K562 (cell line): ENCODE results near the gene SLC25A31.

Source experiments
- EZH2 ChIP-seq: IDR thresholded peaks from 2 replicates; pipeline ENCODE4 v1.6.1; 2012; ENCODE audit warnings: low read depth, mild to moderate bottlenecking, inconsistent platforms, low read length, borderline replicate concordance
- NRF1 ChIP-seq, 2 experiments: fragments of 450-650 bp; IDR thresholded peaks in 1 of 2; conservative IDR thresholded peaks in 1 of 2; 2 replicates each; pipeline ENCODE4 v1.6.1; 2014; ENCODE audit warnings: mild to moderate bottlenecking in 2 of 2
- POLR2AphosphoS2 ChIP-seq: IDR thresholded peaks from 2 replicates; pipeline ENCODE4 v1.6.1; 2012; ENCODE audit warnings: low read length, improper control_type of control experiment
- ZNF146 ChIP-seq: IDR thresholded peaks from one replicate; pipeline ENCODE4 v1.6.1; 2018; ENCODE audit warnings: missing compliant biosample characterization; ENCODE audit not compliant: unreplicated experiment

GRCh38 chr4:127822430-127822829 is 92.2 kb downstream of the SLC25A31 start:
- TF ChIP-seq POLR2AphosphoS2: no peak
- no peak for TF ChIP-seq EZH2
- no peak for TF ChIP-seq ZNF146 (CRISPR knock-in tag)
- no peak for TF ChIP-seq NRF1 (conservative IDR thresholded peaks at IDR 0.05 in 1 of 2, IDR thresholded peaks at IDR 0.05 in 1 of 2)
